Measurements from ENCODE around the gene ZNF182. TPM values are rescaled to one million over a fixed set of nuclear protein-coding genes. Genes with fewer than 3 reads are reported as not detected.
"Not testable (repeated sequence)": the region's sequence is repeated elsewhere in the genome, so short reads cannot be mapped to it uniquely, and the experiment has no call there.

Gene ZNF182
- total and polyA plus RNA-seq, 9 of the 15 experiments (the other 6 are each of a cell fraction or from before 2014, with no cell fraction given), result 0.59 to 5.0 (median 3.9) TPM

GRCh38 chrX:47973235-47973634 is 30.6 kb downstream of the ZNF182 start:
- BruUV-seq (replicated peaks), result no TSS peak
- FAIRE-seq, result no peak
- H3K27ac ChIP-seq (ENCODE audit: extremely low read depth, low read depth, low read length), result no peak overlapping the region

DNA sequence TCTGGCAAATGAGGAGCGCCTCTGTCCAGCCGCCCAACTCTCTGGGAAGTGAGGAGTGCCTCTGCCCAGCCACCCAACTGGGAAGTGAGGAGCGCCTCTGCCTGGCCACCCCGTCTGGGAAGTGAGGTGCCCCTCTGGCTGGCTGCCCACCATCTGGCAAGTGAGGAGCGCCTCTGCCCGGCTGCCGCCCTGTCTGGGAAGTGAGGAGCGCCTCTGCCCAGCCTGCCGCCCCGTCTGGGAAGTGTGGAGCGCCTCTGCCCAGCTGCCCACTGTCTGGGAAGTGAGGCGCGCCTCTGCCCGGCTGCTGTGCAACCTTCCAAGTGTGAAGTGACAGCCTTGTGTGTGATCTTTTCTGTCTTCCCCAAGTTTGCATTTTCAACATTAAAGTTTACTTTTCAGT is 38.3 kb downstream of the ZNF182 start:
- H3K79me2 ChIP-seq (ENCODE audit: control insufficient read depth, insufficient read depth, low read length); in situ Hi-C loops (cut with MboI); H2AFZ ChIP-seq (ENCODE audit: low read depth, low read length); H3K9me3 ChIP-seq (replicated peaks; ENCODE audit: control insufficient read depth, insufficient read depth, low read depth, low read length); FAIRE-seq; POLR2A ChIA-PET; H3K27me3 ChIP-seq (ENCODE audit: control insufficient read depth in 2 of 2, insufficient read depth in 2 of 2, low read length in 2 of 2); H3K27ac ChIP-seq (ENCODE audit: extremely low read depth, low read depth, low read length); DNase-seq (ENCODE audit: extremely low read depth in 1 of 4, low spot score in 3 of 4); H3K36me3 ChIP-seq (ENCODE audit: control insufficient read depth, insufficient read depth, low read length); H3K9me1 ChIP-seq (ENCODE audit: control insufficient read depth, insufficient read depth, low read length); intact Hi-C loops (cut with micrococcal nuclease); ATAC-seq; H3K4me1 ChIP-seq (replicated peaks in 1 of 2; ENCODE audit: control insufficient read depth in 2 of 2, insufficient read depth in 2 of 2, low read length in 2 of 2); BruUV-seq (replicated peaks); H4K20me1 ChIP-seq (replicated peaks; ENCODE audit: control insufficient read depth, insufficient read depth, low read length); H3K9ac ChIP-seq (ENCODE audit: insufficient read depth in 1 of 2, low read depth in 2 of 2, low read length in 2 of 2); CTCF ChIA-PET (ENCODE audit: low intra/inter-chr PET ratio); H3K4me2 ChIP-seq (ENCODE audit: insufficient read depth, low read length); H3K4me3 ChIP-seq: not testable (repeated sequence)
- 12% methylated on average over 7 of the region's 14 CpGs for WGBS (ENCODE audit: insufficient coverage, low coverage, missing lambda C conversion rate)

More at GRCh38 chrX:47973235-47973634, 30.6 kb downstream of the ZNF182 start:
- Histone ChIP-seq H3K9me1 (ENCODE audit: control insufficient read depth, insufficient read depth, low read length) (no peaks in the 10 kb centered on the region), H3K27me3 (ENCODE audit: control insufficient read depth in 2 of 2, insufficient read depth in 2 of 2, low read length in 2 of 2) (no peaks in the 10 kb centered on the region), H3K4me3 (no peak overlapping the region), H3K9me3 (replicated peaks; ENCODE audit: control insufficient read depth, insufficient read depth, low read depth, low read length) (peaks cover 5% of the 10 kb centered on the region; the same call in 1 of the 2 replicates), H3K79me2 (ENCODE audit: control insufficient read depth, insufficient read depth, low read length) (no peaks in the 10 kb centered on the region), H3K4me1 (replicated peaks in 1 of 2; ENCODE audit: control insufficient read depth in 2 of 2, insufficient read depth in 2 of 2, low read length in 2 of 2) (no peaks in the 10 kb centered on the region), H2AFZ (ENCODE audit: low read depth, low read length) (no peak overlapping the region), H4K20me1 (replicated peaks; ENCODE audit: control insufficient read depth, insufficient read depth, low read length) (no peaks in the 10 kb centered on the region), H3K4me2 (ENCODE audit: insufficient read depth, low read length) (no peak overlapping the region), H3K36me3 (ENCODE audit: control insufficient read depth, insufficient read depth, low read length) (no peaks in the 10 kb centered on the region; the same call in 2 of the 3 replicates), H3K9ac (ENCODE audit: insufficient read depth in 1 of 2, low read depth in 2 of 2, low read length in 2 of 2) (no peak overlapping the region)
- in situ Hi-C loops (cut with MboI) (no loop called here), intact Hi-C loops (cut with micrococcal nuclease) (no loop called here)
- TF ChIP-seq MAFF (IDR thresholded peaks at IDR 0.05; ENCODE audit: low read length) (no peak), PRMT5 (CRISPR knock-in tag; IDR thresholded peaks at IDR 0.05) (no peak), MYNN (IDR thresholded peaks at IDR 0.05) (no peak), MYNN (CRISPR knock-in tag; IDR thresholded peaks at IDR 0.05) (no peak), MXI1 (IDR thresholded peaks at IDR 0.05; ENCODE audit: low read depth, low read length) (no peak), CEBPB (tag; IDR thresholded peaks at IDR 0.05) (no peak), TAF15 (IDR thresholded peaks at IDR 0.05; ENCODE audit: low read depth, low read length) (no peak), CGGBP1 (CRISPR knock-in tag; IDR thresholded peaks at IDR 0.05) (no peak)
- TF ChIP-seq, protein P1, sequence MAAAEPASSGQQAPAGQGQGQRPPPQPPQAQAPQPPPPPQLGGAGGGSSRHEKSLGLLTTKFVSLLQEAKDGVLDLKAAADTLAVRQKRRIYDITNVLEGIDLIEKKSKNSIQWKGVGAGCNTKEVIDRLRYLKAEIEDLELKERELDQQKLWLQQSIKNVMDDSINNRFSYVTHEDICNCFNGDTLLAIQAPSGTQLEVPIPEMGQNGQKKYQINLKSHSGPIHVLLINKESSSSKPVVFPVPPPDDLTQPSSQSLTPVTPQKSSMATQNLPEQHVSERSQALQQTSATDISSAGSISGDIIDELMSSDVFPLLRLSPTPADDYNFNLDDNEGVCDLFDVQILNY (CRISPR knock-in tag; IDR thresholded peaks at IDR 0.05), result no peak
- TF ChIP-seq, protein P2, sequence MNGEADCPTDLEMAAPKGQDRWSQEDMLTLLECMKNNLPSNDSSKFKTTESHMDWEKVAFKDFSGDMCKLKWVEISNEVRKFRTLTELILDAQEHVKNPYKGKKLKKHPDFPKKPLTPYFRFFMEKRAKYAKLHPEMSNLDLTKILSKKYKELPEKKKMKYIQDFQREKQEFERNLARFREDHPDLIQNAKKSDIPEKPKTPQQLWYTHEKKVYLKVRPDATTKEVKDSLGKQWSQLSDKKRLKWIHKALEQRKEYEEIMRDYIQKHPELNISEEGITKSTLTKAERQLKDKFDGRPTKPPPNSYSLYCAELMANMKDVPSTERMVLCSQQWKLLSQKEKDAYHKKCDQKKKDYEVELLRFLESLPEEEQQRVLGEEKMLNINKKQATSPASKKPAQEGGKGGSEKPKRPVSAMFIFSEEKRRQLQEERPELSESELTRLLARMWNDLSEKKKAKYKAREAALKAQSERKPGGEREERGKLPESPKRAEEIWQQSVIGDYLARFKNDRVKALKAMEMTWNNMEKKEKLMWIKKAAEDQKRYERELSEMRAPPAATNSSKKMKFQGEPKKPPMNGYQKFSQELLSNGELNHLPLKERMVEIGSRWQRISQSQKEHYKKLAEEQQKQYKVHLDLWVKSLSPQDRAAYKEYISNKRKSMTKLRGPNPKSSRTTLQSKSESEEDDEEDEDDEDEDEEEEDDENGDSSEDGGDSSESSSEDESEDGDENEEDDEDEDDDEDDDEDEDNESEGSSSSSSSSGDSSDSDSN (IDR thresholded peaks at IDR 0.05; ENCODE audit: borderline replicate concordance in 1 of 2, low read depth in 2 of 2, low read length in 2 of 2), result no peak
- ATAC-seq, result no peak
- WGBS (ENCODE audit: insufficient coverage, low coverage, missing lambda C conversion rate), result 31% methylated on average over 3 of the region's 3 CpGs
- CTCF ChIA-PET (ENCODE audit: low intra/inter-chr PET ratio), result no interaction called here
- POLR2A ChIA-PET, result no interaction called here
- DNase-seq (ENCODE audit: extremely low read depth in 1 of 4, low spot score in 3 of 4), result no peak

Data from K562 (cell line).